Erythroblast (primary cell): ENCODE measurements around the gene SPTA1.

Experiments
- GATA1 ChIP-seq: IDR thresholded peaks from 2 replicates; pipeline ENCODE4 v1.6.1; 2011; ENCODE audit warnings: low read depth, mild to moderate bottlenecking, control low read depth, low read length, moderate library complexity
- POLR2A ChIP-seq: IDR thresholded peaks from 2 replicates; pipeline ENCODE4 v1.6.1; 2011; ENCODE audit warnings: mild to moderate bottlenecking, low read length

- TF ChIP-seq POLR2A (no peak), GATA1 (no peak)
Measured at GRCh38 chr1:158666037-158666436, 20.5 kb downstream of the SPTA1 start.
